Activated CD4-positive, alpha-beta T cell treated with anti-CD3 and anti-CD28 coated beads, Interleukin-2, Interleukin-4, amounts not matched to agents 100 ng/mL and 50 ng/mL, durations not matched to agents 16 hours and 8 hours (primary cell): Measurements from ENCODE around the gene GNA14.
"Not testable (repeated sequence)": the region's sequence is repeated elsewhere in the genome, so short reads cannot be mapped to it uniquely, and the experiment has no call there.

Experiments
- DNase-seq: peaks from one replicate; pipeline ENCODE4 v3.0.0-alpha.2; 2020; ENCODE audit warnings: low spot score

The GNA14 gene

GRCh38 chr9:77588271-77588937 is 59.7 kb downstream of the GNA14 start:
- DNase-seq: no peak

- no peak for DNase-seq
Observed at GRCh38 chr9:77587851-77588250, 60.3 kb downstream of the GNA14 start.

GRCh38 chr9:77587042-77587441 is 61.1 kb downstream of the GNA14 start:
- DNase-seq: no peak

- DNase-seq: no peak
Observed at GRCh38 chr9:77586591-77586990, 61.5 kb downstream of the GNA14 start.

GRCh38 chr9:77585335-77585786 is 62.8 kb downstream of the GNA14 start:
- DNase-seq: no peak

- not testable (repeated sequence) for DNase-seq
Observed at GRCh38 chr9:77584927-77585326, 63.2 kb downstream of the GNA14 start.

GRCh38 chr9:77582961-77583576 is 65.1 kb downstream of the GNA14 start:
- DNase-seq: no peak

- no peak for DNase-seq
Observed at GRCh38 chr9:77582525-77582924, 65.6 kb downstream of the GNA14 start.

GRCh38 chr9:77575785-77576184 is 72.3 kb downstream of the GNA14 start:
- DNase-seq: no peak

- no peak for DNase-seq
Observed at GRCh38 chr9:77569335-77569734, 78.8 kb downstream of the GNA14 start.

- DNase-seq: no peak
Observed at GRCh38 chr9:77563174-77563573, 84.9 kb downstream of the GNA14 start.

- DNase-seq: no peak
Observed at GRCh38 chr9:77562019-77562748, 85.9 kb downstream of the GNA14 start.

GRCh38 chr9:77561331-77562018 is 86.6 kb downstream of the GNA14 start:
- no peak for DNase-seq

GRCh38 chr9:77556396-77556795 is 91.7 kb downstream of the GNA14 start:
- no peak for DNase-seq

GRCh38 chr9:77554586-77555105 is 93.5 kb downstream of the GNA14 start:
- no peak for DNase-seq

GRCh38 chr9:77547106-77547730 is 100.9 kb downstream of the GNA14 start:
- no peak for DNase-seq

GRCh38 chr9:77546376-77546950 is 101.7 kb downstream of the GNA14 start:
- no peak for DNase-seq

GRCh38 chr9:77544546-77544945 is 103.6 kb downstream of the GNA14 start:
- DNase-seq: no peak

- DNase-seq: no peak
Observed at GRCh38 chr9:77543131-77543822, 104.8 kb downstream of the GNA14 start.

- DNase-seq: no peak
Observed at GRCh38 chr9:77541600-77541999, 106.5 kb downstream of the GNA14 start.

GRCh38 chr9:77541055-77541454 is 107.1 kb downstream of the GNA14 start:
- no peak for DNase-seq
